ENCODE results near the gene SPAG16.

DNA sequence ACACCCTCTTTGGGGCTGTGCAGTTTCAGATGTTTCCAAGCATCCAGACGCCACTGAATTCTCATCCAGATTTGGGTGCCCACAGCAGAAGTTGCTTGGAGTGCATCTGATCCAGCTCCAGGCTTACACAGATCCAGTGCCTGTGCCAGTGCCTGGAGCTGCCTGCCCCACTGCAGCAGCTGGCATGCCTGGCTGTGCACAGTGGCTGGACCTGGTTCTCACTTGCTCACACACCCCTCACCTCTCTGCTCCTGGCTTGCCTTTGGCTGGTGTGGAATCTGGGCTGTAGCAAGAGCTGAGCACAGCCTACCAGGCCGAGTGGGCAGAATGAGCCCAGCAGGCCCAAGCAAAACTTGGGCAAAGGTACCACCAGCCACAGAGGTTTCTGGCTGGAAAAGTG, 137.9 kb downstream of the SPAG16 start:
- TF ChIP-seq, protein P1, sequence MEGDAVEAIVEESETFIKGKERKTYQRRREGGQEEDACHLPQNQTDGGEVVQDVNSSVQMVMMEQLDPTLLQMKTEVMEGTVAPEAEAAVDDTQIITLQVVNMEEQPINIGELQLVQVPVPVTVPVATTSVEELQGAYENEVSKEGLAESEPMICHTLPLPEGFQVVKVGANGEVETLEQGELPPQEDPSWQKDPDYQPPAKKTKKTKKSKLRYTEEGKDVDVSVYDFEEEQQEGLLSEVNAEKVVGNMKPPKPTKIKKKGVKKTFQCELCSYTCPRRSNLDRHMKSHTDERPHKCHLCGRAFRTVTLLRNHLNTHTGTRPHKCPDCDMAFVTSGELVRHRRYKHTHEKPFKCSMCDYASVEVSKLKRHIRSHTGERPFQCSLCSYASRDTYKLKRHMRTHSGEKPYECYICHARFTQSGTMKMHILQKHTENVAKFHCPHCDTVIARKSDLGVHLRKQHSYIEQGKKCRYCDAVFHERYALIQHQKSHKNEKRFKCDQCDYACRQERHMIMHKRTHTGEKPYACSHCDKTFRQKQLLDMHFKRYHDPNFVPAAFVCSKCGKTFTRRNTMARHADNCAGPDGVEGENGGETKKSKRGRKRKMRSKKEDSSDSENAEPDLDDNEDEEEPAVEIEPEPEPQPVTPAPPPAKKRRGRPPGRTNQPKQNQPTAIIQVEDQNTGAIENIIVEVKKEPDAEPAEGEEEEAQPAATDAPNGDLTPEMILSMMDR (IDR thresholded peaks at IDR 0.05) = no peak
- TF ChIP-seq EP300 (IDR thresholded peaks at IDR 0.05) (no peak), POLR2A (IDR thresholded peaks at IDR 0.05) (no peak)

Data from tibial nerve (tissue), 4 donors.